OCI-M2 (cell line): ENCODE measurements around the gene TECPR1.

ENCODE experiments used
- DNase-seq: peaks from one replicate; lab custom pipeline; 2025; ENCODE audit not compliant: unreplicated experiment; lab: John Stamatoyannopoulos, UW

TECPR1 gene

GRCh38 chr7:98283887-98284222, 31.8 kb upstream of the TECPR1 start:
- DNase-seq = no peak

DNA sequence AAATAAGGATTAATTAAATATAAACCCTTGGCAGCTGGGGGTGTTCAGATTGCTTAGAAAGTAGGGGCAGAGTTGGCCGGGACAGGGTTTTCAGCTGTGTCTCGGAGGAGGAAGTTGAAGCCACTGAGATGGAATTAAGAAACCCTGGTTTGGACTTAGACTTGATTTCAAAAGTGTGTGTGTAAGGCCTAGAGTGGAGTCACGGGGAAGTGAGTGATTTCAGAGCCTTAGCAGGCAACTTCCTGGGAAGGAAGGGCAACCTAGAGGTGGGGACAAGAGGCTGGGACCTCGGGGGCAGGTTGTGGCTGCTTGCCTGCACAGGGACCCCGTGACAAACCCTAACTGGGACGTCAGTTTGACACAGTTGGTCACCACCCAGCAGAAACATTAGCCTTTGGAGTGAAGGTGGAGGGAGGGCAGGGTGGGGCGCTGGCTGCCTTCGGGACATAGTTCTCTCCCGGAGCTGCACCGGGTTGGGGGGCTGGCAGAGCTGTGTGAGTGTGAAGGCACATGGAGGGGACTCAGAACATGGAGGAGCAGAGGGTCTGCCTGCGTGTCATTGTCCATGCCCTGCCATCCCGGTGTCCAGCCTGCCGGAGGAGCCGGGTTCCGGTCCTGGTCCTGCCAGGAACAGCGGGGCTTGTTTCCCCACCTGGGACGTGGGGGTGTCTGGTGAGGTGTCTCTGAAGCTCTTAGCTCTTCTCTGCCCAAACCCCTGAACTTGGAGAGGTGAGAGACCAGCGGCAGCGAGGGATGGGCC, 31.3 kb upstream of the TECPR1 start:
- DNase-seq = no peak

GRCh38 chr7:98282703-98283102, 30.7 kb upstream of the TECPR1 start:
- DNase-seq = no peak

- no peak for DNase-seq
Measured at GRCh38 chr7:98281757-98282606, 29.9 kb upstream of the TECPR1 start.

DNA sequence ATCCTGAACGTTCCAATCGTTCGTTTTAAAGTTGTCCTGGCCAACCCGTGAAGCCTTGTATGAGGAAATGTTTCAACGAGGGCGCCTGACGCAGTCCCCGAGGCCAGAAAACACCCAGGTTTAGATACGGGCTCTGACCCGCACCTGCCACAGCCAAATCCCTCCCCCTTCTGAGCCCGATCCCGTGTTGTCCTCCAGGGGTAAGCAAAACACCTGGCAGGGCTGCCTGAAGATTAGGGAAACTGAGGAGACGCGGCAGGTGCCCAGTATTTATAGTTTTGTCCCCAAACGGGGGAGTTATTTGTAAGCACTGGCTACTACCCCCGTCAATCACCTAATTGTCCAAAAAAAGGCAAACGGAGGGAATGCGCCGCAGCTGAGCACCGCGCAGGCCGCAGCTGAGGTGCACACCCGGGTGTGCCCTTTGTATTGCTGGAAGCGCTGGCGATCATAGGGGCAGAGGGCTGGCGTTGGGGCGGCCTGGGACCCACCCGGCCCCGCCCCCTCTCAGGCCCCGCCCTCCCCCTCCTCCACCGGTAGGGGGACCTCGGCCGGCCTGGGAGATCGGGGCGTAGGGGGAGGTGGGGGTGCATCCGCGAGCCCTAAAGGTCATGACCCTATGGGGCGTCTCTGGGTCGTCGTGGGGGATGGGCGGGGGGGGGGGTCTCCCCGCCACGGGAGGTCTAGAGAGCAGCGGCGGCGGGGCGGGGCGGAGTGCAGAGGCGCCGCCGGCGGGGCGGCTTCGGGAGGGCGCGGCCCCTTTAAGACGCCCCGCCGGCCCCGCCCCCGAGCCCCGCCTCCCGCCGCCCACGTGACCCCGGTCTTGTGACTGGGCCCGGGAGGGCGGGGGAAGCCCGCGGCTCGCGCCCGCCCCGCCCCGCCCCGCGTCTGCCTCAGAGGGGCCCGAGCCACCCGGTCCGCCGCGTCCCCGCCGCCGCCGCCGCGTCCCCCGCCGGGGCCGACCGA, 29.0 kb upstream of the TECPR1 start, which contains the start of gene BRI3:
BRI3 (plus strand) TSS at position 896 of the 966 bp plus-strand sequence. CDS start 110 bp downstream, outside the sequence.
- no peak for DNase-seq

DNA sequence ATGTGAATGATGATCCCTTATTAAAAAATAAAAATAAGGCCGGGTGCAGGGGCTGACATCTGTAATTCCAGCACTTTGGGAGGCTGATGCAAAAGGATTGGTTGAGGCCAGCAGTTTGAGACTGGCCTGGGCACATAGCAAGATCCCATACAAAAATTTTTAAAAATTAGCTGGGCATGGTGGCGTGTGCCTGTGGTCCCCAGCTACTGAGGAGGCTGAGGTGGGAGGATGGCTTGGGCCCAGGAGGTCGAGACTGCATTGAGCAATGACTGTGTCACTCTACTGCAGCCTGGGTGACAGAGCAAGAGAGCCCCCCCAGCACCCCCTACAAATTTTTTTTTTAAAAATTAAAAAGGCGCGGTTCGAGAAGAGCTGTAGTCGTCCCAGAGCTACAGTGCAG, 28.3 kb upstream of the TECPR1 start:
- no peak for DNase-seq

GRCh38 chr7:98278936-98279335, 26.9 kb upstream of the TECPR1 start:
- DNase-seq = no peak

DNA sequence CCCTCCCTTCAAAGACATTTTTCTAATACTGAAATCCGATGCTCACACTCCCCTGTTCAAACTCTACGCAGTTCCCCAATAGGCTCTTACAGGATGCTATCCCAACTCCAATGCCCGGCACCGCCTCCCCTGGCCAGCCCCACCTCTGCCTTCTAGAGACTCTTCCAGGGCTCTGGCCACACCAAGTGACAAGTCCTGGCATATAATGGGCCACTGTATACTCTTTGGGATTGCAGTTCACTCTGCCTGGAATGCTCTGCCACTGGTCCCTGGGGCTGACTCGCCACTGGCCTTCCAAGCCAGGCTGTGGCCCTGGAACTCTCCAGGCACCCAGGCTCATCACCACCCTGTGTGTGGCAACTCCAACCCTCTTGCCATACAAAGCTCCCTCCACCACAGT, 26.4 kb upstream of the TECPR1 start:
- no peak for DNase-seq

DNA sequence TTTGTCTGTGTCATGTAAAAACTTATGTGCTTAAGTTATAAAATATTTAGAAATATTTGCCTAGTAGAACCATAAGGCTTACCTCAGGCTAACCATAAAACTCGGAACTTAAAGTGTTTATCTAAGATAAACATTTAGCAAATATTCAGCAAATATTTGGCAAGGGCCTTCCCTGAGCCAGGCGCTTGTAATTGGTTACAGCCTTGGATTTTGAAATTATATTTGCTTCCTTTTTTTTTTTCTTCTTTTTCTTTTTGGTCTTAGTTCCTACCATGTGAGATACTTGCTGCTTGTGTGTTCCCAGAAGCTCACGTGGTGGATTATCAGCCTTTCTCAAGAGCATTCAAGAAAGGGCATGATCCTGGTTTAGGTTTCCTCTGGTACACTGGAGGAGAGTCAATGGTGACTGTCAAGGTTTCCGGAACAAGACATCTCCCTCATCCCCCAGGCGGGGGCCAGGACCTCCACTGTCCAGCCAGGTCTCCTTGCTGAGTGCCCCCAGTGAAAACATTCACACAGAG, 24.3 kb upstream of the TECPR1 start:
- DNase-seq = no peak

- DNase-seq = no peak
Measured at GRCh38 chr7:98267303-98267702, 15.3 kb upstream of the TECPR1 start.

GRCh38 chr7:98266840-98267239, 14.8 kb upstream of the TECPR1 start:
- no peak for DNase-seq

DNA sequence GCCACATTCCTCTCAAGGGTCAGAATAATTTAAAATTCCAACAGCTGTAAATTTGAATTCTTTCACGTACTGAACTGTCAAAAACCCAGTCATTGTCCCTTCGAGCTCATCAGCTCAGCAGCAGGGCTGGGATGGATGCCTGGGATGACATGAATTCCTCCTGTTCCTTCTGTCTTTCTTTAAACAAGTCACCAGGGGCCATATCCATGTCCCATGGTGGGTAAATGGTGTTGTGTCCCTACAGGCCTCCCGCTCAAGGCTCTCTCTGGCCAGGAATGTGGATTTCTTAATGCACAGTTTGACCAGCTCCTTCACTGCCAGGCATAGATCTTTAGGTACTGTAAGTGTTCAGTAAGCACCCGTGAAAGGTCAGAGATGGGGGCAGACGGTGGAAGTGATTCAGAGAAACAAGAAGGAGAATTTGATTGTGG, 13.8 kb upstream of the TECPR1 start:
- DNase-seq = no peak

DNA sequence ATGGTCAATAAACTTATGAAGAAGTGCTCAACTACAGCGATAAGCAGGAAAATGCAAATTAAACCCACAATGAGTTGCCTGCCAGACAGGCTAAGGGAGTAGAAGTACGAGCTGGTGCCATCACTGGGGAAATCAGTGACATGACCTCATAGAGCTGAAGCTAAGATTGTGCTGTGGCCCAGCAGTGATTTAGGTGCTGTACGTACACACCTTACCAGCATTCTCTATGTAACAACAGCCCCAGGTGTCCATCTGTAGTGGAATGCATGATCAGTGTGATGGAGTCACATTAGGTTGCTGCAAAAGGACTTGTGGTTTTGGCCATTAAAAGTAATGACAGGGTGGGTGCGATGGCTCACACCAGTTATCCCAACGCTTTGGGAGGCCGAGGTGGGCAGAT, 5.7 kb upstream of the TECPR1 start:
- no peak for DNase-seq

DNA sequence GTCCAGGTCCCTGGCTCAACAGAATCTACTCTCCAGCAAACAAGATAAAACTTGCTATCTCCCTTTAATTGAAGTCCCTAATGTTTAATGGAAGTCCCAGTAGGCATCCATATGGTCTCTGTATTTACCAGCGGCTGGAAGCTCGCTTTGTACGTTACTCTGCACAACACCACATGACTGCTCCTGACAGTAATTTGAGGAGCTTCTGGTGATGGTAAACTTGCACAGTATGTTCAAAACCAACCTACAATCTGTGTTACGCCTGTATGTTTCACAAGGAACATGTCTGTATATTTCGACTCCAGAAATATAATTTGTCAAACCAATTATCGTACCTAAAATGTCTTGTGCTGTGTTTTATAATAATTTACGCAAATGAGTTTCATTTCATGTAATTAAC, 4.4 kb upstream of the TECPR1 start:
- no peak for DNase-seq

DNA sequence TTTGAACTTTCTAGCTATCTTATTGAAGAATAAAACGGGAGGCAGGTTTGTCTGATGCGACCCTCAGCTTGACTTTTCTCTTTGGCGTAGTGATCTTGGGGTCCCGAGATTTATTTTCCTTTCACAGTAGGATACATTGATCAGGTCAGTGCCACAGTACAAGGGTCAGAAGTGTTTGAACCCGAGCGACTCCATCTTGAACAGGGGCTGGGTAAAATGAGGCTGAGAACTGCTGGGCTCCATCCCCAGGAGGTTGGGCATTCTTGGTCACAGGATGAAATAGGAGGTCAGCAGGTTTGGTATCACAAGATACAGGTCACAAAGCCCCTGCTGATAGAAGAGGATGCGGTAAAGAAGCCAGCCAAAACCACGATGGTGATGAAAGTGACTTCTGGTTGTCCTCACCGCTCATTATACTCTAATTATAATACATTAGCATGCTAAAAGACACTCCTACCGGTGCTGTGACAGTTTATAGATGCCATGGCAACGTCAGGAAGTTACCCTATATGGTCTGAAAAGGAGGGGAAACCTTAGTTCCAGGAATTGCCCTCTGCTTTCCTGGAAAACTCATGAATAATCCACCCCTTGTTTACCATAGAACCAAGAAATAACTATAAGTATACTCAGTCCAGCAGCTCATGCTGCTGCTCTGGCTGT, 3.0 kb upstream of the TECPR1 start:
- DNase-seq = no peak

DNA sequence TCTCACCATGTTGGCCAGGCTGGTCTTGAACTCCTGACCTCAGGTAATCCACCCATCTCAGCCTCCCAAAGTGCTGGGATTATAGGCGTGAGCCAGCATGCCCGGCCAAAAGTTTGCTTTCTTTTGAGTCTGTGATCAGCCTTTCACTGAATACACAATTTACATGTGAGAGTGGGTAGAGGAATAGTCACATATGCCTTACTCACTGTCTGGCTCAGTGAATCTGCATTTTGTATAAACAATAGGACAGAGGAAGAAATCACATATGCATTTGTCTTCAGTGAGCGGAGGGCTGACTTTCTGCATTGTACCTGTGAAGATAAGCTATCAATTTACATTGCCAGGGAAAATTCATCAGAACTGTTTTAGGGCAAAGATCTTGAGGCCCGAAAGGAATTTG, 2.5 kb upstream of the TECPR1 start:
- DNase-seq = no peak

GRCh38 chr7:98252425-98253054, 508 bp upstream of the TECPR1 start:
- no peak for DNase-seq

- no peak for DNase-seq
Measured at GRCh38 chr7:98251231-98251600, 816 bp downstream of the TECPR1 start.

- no peak for DNase-seq
Measured at GRCh38 chr7:98250789-98251188, 1.2 kb downstream of the TECPR1 start.

- DNase-seq = no peak
Measured at GRCh38 chr7:98249106-98249505, 2.9 kb downstream of the TECPR1 start.
